ENCODE measurements around the gene CNTN3.

The CNTN3 gene

GRCh38 chr3:74605437-74605836 lies 9.0 kb downstream of the CNTN3 start:
- no peak for ATAC-seq
- TF ChIP-seq GLIS3 (CRISPR knock-in tag; IDR thresholded peaks at IDR 0.05) (no peak), CSDC2 (CRISPR knock-in tag; IDR thresholded peaks at IDR 0.05) (no peak), ARNTL (CRISPR knock-in tag; IDR thresholded peaks at IDR 0.05; ENCODE audit: borderline replicate concordance, low read depth) (no peak), PATZ1 (CRISPR knock-in tag; IDR thresholded peaks at IDR 0.05; ENCODE audit: borderline replicate concordance) (no peak), ZFP30 (CRISPR knock-in tag; IDR thresholded peaks at IDR 0.05) (no peak), BACH2 (CRISPR knock-in tag; IDR thresholded peaks at IDR 0.05; ENCODE audit: borderline replicate concordance) (no peak), TCF4 (CRISPR knock-in tag; IDR thresholded peaks at IDR 0.05; ENCODE audit: borderline replicate concordance) (no peak), ZC3H10 (CRISPR knock-in tag; IDR thresholded peaks at IDR 0.05) (no peak), ZNF565 (CRISPR knock-in tag; conservative IDR thresholded peaks at IDR 0.05; ENCODE audit: low read depth) (no peak), TOX (CRISPR knock-in tag; IDR thresholded peaks at IDR 0.05; ENCODE audit: borderline replicate concordance) (no peak), ZNF70 (CRISPR knock-in tag; IDR thresholded peaks at IDR 0.05) (no peak)

- ATAC-seq: no peak
- TF ChIP-seq TOX (CRISPR knock-in tag; IDR thresholded peaks at IDR 0.05; ENCODE audit: borderline replicate concordance) (no peak), ZNF8 (CRISPR knock-in tag; IDR thresholded peaks at IDR 0.05) (no peak), CSRNP3 (CRISPR knock-in tag; IDR thresholded peaks at IDR 0.05) (no peak), CREB5 (CRISPR knock-in tag; IDR thresholded peaks at IDR 0.05; ENCODE audit: low read depth) (no peak), BACH2 (CRISPR knock-in tag; IDR thresholded peaks at IDR 0.05; ENCODE audit: borderline replicate concordance) (no peak), ZNF565 (CRISPR knock-in tag; conservative IDR thresholded peaks at IDR 0.05; ENCODE audit: low read depth) (no peak), TCF4 (CRISPR knock-in tag; IDR thresholded peaks at IDR 0.05; ENCODE audit: borderline replicate concordance) (no peak), ZFP30 (CRISPR knock-in tag; IDR thresholded peaks at IDR 0.05) (no peak), ESRRG (CRISPR knock-in tag; IDR thresholded peaks at IDR 0.05) (no peak), PATZ1 (CRISPR knock-in tag; IDR thresholded peaks at IDR 0.05; ENCODE audit: borderline replicate concordance) (no peak), ZC3H10 (CRISPR knock-in tag; IDR thresholded peaks at IDR 0.05) (no peak), TSHZ2 (CRISPR knock-in tag; IDR thresholded peaks at IDR 0.05) (no peak), ISL1 (CRISPR knock-in tag; IDR thresholded peaks at IDR 0.05) (no peak)
These were observed 11.2 kb downstream of the CNTN3 start for GRCh38 chr3:74603292-74603691.

GRCh38 chr3:74602471-74602870 lies 12.0 kb downstream of the CNTN3 start:
- no peak for ATAC-seq
- TF ChIP-seq CSDC2 (CRISPR knock-in tag; IDR thresholded peaks at IDR 0.05) (no peak), ZNF565 (CRISPR knock-in tag; conservative IDR thresholded peaks at IDR 0.05; ENCODE audit: low read depth) (no peak), RARB (CRISPR knock-in tag; IDR thresholded peaks at IDR 0.05) (no peak), ZNF70 (CRISPR knock-in tag; IDR thresholded peaks at IDR 0.05) (no peak), POU6F1 (CRISPR knock-in tag; IDR thresholded peaks at IDR 0.05; ENCODE audit: borderline replicate concordance, low read depth) (no peak), CREB5 (CRISPR knock-in tag; IDR thresholded peaks at IDR 0.05; ENCODE audit: low read depth) (no peak), ZFP30 (CRISPR knock-in tag; IDR thresholded peaks at IDR 0.05) (no peak), BACH2 (CRISPR knock-in tag; IDR thresholded peaks at IDR 0.05; ENCODE audit: borderline replicate concordance) (no peak)

Data from SK-N-SH treated with all-trans-retinoic acid at 6 μM for 48 hours (cell line).